K562 (cell line): Measurements from ENCODE around the gene NTSR1.

Source experiments
- BRF2 ChIP-seq: IDR thresholded peaks from 3 replicates; pipeline ENCODE4 v1.6.1; 2011; ENCODE audit warnings: borderline replicate concordance, mild to moderate bottlenecking; ENCODE audit not compliant: insufficient read length, insufficient read depth
- CBX3 ChIP-seq, 2 experiments: IDR thresholded peaks; 1 replicate in 1 of 2; 2 replicates in 1 of 2; pipeline ENCODE4 v1.6.1; 2012; ENCODE audit warnings: inconsistent platforms in 2 of 2, low read length in 2 of 2, borderline replicate concordance in 1 of 2, control low read depth in 1 of 2
- FIP1L1 ChIP-seq: fragments of 200-400 bp; formaldehyde crosslinking; IDR thresholded peaks from 2 replicates; pipeline ENCODE4 v1.6.1; 2018; ENCODE audit warnings: mild to moderate bottlenecking, low read depth, low read length; ENCODE audit not compliant: poor library complexity, severe bottlenecking
- FOS ChIP-seq: IDR thresholded peaks from 3 replicates; pipeline ENCODE4 v1.6.1; 2011; ENCODE audit not compliant: insufficient read length; ENCODE audit errors: extremely low read depth
- SPI1 ChIP-seq: IDR thresholded peaks from 2 replicates; pipeline ENCODE4 v1.6.1; 2011; ENCODE audit warnings: low read depth, low read length, control low read depth, borderline replicate concordance
- ZBTB26 ChIP-seq: fragments of 450-650 bp; formaldehyde crosslinking; IDR thresholded peaks from 2 replicates; pipeline ENCODE4 v1.4.0; 2022; ENCODE audit warnings: missing genetic modification characterization
- TF ChIP-seq, protein P1 (sequence below), 3 experiments: IDR thresholded peaks in 2 of 3; conservative IDR thresholded peaks in 1 of 3; 2 replicates each; pipeline ENCODE4 v1.5.1; 2011 to 2012; ENCODE audit warnings: low read length in 3 of 3, mild to moderate bottlenecking in 3 of 3, control low read depth in 2 of 3, improper control_type of control experiment in 1 of 3, inconsistent platforms in 1 of 3, low read depth in 1 of 3, mixed read lengths in 1 of 3, moderate library complexity in 1 of 3; ENCODE audit not compliant: insufficient read depth in 2 of 3

GRCh38 chr20:62732031-62732760 lies 23.6 kb downstream of the NTSR1 start:
- TF ChIP-seq ZBTB26 (CRISPR knock-in tag) (no peak), FOS (no peak), SPI1 (no peak), CBX3 (IDR thresholded peaks at IDR 0.05; ENCODE audit: borderline replicate concordance in 1 of 2, low read length in 2 of 2) (no peak), FIP1L1 (no peak), BRF2 (no peak)
- TF ChIP-seq, protein P1, sequence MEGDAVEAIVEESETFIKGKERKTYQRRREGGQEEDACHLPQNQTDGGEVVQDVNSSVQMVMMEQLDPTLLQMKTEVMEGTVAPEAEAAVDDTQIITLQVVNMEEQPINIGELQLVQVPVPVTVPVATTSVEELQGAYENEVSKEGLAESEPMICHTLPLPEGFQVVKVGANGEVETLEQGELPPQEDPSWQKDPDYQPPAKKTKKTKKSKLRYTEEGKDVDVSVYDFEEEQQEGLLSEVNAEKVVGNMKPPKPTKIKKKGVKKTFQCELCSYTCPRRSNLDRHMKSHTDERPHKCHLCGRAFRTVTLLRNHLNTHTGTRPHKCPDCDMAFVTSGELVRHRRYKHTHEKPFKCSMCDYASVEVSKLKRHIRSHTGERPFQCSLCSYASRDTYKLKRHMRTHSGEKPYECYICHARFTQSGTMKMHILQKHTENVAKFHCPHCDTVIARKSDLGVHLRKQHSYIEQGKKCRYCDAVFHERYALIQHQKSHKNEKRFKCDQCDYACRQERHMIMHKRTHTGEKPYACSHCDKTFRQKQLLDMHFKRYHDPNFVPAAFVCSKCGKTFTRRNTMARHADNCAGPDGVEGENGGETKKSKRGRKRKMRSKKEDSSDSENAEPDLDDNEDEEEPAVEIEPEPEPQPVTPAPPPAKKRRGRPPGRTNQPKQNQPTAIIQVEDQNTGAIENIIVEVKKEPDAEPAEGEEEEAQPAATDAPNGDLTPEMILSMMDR (IDR thresholded peaks at IDR 0.05 in 2 of 3, conservative IDR thresholded peaks at IDR 0.05 in 1 of 3; ENCODE audit: insufficient read depth in 2 of 3, low read depth in 1 of 3, low read length in 3 of 3): no peak
